GM03348 (cell line): ENCODE data around the gene HTT.

Experiments used
- DNase-seq: peaks from one replicate; pipeline ENCODE4 v3.0.0; 2012; ENCODE audit warnings: low spot score

HTT gene

DNA sequence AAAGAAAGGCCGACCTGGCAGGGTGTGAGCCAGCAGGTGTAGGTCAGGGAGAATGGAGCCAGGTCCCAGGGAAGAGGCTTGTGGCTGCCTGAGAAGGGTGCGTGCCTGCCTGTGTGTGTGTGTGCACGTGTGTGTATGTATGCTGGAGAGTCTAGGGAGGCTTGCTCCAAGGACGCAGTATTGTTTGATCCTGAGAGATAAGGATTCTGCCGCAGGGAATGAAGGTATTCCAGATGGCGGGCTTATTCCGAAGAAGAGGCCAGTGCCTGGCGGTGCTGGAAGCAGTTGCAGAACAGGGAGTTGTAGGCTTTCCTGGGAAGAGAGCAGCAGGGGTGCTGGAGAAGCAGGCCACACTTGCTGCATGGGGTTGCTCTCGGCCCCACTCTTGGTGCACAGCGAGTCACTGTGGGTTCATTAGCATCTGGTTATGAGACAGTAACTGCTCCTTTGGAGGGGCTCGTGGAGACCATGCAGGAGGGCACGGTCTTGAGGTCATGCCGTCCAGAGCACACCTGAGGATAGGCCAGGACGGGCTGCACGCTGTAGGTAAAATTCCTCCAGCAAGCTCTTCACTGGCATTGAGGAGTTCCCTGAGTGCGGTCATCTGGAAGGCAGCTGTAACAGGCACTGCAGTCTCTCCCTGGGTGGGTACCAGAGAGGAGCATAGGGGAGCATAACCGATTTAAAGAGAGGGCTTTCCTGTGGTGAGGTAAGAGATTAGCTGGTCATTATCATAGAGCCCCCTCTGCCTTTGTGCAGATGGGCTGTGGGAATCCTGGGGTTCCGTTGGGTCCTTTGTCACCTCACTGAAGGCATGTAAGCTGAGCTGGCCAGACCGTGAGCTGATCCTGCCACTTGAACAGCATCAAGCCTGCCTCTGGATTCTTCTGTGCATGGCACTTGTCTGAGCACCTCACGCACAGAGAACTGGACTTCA is 144.6 kb downstream of the HTT start:
- DNase-seq = no peak

DNA sequence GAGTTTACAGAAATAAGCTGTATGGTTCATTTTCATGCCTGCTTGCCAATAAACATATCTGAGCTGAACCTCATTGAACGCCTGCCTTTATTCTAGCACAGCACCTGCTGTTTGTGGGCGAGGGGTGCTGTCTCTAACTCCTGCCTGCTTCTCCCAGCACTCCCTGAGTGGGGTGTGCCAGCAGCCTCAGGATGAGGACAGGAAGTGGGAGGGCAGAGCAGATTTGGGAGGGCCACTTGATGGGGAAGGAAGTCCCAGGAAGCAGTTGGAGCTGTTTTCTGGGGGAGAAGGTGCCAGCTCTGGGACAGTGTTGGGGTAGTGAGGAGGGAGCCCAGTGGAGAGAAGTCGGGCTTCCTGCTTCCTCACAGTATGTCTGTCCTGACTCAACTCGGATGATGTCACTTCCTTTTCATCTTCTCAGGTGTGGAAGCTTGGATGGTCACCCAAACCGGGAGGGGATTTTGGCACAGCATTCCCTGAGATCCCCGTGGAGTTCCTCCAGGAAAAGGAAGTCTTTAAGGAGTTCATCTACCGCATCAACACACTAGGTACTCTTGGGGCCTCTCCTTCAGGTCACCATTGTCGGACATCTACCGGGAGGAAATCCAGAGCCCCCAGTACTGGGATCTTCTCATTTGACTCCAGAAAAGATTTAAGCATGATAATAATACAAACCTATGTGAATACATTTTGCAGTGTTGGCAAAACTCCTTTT is 145.4 kb downstream of the HTT start:
- no peak for DNase-seq

DNA sequence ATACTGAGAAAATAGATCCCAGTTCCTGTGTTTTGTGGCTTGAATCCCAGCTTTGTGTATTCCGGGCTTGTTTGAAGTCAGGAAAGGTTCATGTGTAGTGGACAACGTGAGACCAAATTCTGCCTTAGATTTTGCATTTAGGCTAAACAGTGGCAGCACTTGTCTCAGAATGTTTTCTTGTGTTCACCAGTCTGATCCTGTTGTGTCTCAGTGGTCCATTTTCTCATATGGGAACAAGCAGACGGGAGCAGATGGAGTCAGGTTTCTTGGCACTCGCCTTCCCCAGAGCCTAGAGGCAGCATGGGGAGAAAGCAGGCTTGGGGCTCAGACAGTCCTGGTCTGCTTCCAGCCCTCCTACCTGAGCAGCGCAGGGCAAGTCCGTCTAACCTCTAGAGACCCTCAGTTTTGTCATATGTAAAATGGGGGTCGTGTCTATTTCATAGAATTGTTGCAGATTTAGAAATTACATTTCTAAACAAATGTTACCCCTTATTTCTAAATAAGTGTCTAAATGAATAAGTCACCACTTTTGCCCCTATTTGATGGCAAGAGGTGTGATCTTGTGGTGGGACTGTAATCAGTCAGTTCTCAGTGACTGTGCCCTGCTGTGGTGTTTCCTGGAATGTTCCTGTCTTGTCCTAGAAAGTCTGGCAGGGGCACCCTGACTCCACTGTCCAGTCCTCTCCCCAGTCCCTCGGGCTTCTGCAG is 146.1 kb downstream of the HTT start:
- no peak for DNase-seq

DNA sequence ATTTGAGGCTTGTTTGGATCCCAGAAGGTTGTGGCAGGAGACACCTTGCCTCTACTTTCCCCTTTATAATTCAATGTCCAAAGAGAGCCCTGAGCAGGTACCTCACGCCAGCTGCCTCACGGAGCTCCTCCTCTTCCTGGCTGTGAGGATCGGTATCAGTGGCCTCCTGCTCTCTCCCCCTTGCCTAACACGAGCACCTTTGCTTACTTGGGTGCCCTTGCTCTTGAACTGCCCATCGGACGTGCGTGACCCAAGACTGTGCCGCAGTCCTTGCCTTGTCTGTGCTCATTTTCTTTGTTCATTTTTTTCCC is 146.7 kb downstream of the HTT start:
- DNase-seq = no peak

DNA sequence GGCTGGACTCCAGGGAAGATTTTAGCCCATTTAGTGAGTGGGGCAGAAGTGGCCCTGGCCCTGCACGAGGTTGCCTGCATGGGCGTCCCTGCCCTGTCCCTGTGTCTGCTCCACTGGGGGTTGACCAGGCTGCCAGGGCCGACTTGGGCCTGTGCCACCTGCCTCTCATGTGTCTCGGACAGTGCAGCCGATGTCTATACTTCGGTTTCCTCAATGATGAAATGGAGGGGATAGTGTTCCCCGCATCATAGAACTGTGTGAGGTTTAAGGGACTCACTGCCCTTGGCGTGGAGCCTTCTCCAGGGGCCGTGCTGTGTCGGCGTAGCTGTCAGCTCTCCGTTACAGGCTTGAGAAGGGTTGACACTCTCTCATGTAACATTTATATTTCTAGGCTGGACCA is 147.5 kb downstream of the HTT start:
- no peak for DNase-seq

DNA sequence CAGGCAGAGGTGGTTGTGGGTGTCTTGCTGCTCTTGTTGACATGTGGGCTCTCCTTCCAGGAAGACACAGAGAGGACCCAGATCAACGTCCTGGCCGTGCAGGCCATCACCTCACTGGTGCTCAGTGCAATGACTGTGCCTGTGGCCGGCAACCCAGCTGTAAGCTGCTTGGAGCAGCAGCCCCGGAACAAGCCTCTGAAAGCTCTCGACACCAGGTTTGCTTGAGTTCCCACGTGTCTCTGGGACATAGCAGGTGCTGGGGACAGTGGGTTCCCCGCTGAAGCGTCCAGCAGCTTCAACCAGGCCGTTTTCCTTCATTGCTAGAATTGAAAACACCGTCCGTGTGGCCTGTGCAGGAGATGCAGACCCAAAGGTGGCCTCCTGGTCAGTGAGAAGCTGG is 148.9 kb downstream of the HTT start:
- no peak for DNase-seq

DNA sequence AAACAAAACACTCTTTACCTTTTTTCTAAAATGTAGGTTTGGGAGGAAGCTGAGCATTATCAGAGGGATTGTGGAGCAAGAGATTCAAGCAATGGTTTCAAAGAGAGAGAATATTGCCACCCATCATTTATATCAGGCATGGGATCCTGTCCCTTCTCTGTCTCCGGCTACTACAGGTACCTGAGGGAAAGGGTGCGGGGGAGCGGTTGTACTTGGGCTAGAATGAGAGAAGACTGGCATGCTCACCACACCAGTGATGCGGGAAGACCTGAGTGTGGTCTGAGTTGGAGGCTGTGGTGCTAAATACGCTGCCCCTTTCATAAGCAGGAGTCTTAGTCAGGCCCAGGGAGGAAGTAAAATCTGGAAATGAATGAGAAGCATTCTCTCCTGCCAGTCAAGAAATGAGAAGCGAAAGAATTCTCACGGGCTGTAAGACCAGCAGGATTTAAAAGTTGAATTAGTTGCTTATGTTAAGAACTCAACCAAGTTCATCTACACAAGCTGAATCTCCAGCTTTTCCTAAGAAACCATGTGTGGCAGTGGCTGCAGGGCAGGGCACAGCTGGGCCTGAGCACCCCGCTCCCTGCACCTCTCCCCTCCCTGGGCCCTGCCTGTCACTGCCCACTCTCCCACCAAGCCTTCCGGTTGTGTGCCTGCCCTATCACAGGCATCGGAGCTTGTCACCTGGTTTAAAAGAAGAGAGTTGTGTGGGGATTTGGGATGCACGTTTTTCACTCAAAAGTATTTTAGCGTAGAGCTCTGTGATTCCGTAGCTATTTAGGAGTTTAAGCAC is 149.7 kb downstream of the HTT start:
- DNase-seq = no peak

DNA sequence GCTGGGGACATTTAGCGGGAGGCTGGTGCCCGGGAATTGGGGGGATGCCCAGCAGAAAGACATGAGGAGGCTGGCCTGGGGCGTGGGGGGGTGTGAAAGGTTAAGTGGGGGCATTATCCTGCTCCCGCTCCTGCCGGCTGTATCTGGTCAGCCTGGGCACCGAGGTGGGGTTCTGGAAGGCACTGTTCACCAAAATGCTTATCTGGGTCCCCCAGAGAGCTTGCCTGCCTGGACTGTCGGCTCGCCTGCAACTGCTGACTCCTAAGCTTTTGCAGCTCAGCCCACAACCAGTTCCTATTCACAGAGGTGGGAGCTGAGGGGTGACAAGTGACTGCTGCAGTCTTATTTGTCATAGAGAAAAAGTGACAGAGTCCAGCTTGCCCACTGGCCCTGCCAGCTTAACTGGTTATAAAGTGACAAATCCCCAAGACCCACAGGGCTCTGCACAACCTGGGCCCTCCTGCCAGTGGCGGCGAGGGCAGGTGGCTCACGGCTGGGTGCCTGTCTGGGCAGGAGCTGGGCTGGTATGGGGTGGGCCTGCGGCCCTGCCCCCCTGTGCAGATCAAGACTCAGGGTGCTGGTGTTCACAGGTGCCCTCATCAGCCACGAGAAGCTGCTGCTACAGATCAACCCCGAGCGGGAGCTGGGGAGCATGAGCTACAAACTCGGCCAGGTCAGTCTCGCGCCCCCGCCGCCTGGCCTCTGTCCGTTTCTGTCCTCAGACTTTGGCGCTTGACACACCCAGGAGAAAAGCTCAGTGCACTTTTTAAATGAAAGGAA is 150.8 kb downstream of the HTT start:
- DNase-seq = no peak

DNA sequence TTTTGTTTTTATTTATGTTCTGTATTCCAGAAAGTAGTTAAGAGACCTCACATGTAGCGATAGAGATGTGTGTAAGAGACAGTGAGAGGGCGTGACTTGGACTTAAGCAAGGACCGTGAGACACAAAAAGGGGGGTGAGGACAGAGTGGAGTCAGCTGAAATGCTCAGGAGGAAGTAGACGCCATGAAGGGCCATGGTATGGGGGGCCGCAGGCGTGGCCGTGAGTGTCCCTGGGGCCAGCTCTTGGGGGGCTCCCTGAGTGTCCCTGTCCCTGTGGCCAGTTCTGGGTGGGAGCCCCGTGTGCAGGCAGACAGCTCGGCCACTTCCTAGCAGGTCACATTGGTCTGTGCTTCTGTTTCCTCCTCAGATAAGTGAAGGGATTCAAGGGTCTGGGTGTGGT is 151.5 kb downstream of the HTT start:
- no peak for DNase-seq

DNA sequence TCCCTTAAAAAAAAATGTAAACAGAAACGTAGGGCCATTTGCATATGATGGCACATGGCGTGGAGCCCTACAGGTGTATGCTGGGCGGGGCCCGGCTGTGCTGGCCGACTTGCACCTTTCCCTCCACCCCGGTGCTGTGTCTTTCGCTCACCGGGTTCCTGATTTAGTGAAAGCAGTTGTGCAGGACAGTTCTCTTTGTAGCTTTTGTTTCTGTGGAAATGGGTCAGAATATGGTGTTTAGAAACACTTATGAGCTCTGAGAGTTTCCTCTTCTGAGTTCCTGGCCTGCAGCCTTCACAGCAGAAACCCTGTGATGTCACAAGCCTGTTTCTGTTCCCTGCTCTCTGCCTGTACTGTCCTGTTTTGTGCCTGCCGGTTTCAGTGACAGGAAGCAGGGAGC is 152.0 kb downstream of the HTT start:
- DNase-seq = no peak

DNA sequence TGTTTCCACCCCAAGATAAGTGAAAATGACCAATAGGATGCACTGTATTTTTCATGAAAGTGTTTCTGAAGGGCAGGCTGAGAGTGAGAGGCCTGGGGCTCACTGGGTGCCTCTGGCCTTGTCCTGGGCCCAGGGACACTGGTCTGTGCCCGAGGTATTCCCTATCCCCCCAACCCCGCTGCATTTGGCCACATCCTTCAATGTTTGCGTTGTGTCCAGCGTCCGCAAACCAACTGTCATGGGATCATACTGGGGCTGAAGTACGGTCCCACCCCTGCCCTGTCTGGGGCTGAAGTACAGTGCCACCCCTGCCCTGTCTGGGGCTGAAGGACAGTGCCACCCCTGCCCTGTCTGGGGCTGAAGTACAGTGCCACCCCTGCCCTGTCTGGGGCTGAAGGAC is 152.5 kb downstream of the HTT start:
- no peak for DNase-seq

DNA sequence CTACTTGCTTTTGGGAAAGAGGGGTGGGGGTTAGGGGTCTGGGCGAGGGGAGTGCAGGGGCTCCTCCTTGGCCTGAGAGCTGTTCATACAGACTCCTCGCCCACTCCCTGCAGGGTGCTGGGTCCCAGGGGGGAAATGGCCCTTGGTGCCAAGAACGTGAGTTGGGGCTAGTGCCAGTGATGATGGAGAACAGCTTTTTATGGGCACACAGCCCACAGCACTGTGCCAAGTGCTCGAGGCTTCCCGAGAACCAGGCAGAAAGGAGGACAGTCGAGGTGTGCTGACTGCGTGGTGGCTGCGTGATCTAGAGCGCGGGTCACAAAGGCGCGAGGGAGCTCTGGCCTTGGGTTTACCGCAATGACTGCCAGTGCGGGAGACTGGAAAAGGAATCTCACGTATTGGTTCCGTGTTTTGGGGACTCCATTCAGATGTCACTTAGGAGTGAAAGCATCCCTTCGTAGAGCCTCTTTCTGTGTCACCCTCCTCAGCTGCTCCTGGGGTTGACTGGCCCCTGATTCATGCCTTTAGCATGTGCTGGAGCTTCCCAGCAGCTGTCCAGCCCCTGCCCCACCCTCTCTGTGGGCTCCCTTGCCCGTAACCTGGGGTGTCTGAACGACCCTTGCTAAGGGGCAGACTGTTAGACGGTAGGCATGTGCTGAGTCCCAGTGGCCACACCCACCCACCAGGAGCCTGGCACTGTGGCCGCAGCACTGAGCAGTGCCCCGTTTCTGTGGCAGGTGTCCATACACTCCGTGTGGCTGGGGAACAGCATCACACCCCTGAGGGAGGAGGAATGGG is 153.6 kb downstream of the HTT start:
- DNase-seq = no peak

DNA sequence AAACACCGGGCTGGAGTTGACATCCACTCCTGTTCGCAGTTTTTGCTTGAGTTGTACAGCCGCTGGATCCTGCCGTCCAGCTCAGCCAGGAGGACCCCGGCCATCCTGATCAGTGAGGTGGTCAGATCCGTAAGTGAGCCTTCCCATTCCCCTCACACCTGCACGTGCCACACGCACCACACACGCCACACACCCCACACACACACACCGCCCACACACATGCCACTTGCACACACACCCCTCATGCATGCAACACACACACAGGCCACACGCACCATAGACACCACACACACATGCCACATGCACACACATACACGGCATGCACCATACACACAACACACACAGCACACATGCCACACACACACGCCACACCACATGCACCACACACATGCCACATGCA is 154.4 kb downstream of the HTT start:
- no peak for DNase-seq

DNA sequence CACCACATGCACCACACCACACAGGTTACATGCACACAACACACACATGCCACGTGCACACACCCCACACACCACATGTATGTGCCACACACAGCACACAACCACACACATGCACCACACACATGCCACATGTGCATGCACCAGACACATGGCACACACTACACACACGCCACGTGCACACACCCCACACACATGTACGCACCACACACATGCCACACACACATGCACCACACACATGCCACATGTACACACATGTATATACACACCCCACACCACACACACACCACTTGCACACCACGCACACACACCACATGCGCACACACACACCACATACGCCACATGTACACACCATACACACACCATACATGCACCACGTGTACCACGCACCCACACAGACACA is 154.8 kb downstream of the HTT start:
- no peak for DNase-seq

DNA sequence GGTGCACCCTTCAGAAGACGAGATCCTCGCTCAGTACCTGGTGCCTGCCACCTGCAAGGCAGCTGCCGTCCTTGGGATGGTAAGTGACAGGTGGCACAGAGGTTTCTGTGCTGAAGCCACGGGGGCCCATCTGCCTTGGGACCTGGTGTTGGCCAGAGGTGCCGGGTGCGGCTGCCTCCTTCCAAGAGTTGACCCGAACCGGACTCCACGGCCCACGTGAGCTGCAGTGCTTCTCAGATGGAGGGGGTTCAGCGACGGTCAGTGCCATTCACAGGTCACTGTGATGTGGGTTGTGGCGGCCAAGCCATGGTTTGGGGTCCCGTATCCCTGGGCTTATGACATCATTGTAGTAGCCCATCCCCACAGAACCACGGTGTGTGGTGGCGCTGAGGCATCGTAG is 155.5 kb downstream of the HTT start:
- DNase-seq = no peak

DNA sequence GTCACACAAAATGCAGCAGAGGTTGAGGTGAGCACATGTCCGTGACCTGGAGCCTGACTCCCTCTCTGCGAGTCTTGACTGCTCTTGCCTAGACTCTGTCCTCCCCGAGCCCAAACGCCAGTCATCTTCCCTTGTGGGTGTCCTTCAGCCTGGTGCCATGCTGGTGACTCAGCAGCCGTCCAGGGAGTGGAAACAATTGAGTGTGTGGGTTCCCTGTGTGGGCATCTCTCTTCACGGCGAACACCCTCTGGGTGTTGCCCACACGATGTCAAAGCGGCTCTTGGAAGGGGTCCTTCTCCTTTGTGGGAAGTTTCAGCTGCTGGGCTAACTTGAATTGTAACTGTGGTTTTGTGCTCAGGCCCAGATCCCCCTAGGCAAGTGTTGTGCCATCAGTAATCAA is 157.0 kb downstream of the HTT start:
- no peak for DNase-seq

DNA sequence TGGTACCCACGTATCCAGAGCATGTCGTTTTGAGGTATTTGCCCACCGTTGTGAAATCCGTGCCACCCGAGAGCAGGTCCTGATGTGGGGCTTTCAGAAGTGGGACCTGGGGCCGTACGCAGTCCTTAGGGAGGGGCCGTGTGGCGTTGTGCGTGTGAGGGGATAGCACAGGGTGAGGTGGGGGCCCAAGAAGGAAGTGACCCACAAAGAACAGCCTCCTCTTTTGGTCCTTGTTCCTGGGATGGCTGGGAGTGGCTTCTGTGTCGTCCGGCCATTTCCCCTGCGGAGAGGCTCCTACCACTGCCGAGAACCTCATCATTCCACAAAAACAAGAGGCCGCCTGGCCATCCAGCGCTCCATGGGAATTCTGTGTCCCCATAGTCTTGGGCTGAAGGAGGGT is 157.5 kb downstream of the HTT start:
- DNase-seq = no peak

DNA sequence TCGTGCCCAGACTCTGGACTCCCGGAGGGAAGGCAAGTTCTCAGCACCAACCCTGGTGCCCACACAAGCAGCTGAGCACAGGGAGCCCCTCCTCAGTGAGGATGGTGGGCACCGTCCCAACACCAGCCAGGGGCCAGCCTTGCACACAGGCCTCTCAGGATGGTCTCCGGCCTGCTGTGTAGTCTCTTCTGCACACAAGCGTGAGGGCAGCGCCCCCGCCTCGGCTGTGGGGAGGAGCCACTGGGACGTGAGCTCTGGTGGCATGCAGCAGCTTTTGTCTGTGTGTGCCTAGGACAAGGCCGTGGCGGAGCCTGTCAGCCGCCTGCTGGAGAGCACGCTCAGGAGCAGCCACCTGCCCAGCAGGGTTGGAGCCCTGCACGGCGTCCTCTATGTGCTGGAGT is 158.4 kb downstream of the HTT start:
- DNase-seq = no peak

DNA sequence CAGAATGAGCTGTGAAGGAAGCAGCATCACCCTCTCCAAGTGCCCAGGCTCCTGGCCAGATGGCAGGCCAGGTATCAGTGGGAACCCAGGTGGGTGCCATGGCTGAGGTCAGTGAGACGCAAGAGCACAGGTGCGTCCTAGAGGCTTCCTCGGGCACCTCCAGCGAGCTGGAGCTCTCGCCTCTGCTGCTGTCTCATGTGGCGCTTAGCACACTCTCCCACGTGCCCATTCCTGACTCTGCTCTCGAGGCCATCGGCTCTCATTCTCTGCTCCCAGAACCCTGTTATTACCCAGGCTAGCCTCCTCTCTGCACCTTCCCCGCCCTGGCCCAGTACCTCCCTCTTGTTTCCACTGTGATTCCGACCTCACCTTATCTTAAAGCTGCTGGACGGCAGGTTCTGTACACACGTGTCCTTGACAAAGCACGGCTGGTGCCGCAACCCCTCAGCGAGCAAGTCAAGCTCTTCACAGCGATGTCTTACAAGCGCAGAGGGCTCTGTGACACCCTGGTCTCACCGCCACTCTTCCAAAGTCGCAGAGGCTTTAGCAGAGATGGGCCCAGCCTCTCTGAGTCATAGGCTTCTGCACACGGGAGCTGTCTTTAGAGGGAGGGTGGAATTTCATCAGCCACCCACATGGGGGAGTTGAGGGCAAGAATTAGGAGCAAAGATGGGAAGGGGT is 159.1 kb downstream of the HTT start:
- DNase-seq = no peak
